Heart left ventricle (tissue), 16 donors: ENCODE measurements around the gene SLC44A1. TPM values are rescaled to one million over a fixed set of nuclear protein-coding genes. Genes with fewer than 3 reads are reported as not detected.
A peak's percentile ranks its signal among the peaks of the same experiment; 100 is the strongest.

Source experiments
- ATAC-seq, 4 donors: fragments of 200-7000 bp; cut with Tn5 transposase; one replicate each; pipeline ENCODE4 v1.9.1; 2020 to 2022; ENCODE audit warnings: moderate library complexity in 4 of 4, mild to moderate bottlenecking in 3 of 4, moderate number of reproducible peaks in 1 of 4
- DNase-seq, 5 donors: peaks; one replicate each; pipeline ENCODE4 v3.0.0-alpha.2; 2020
- H3K27ac ChIP-seq, 12 donors: fragments of 200-600 bp; sonication (generic) in 4 of 12; one replicate each; pipeline versions ENCODE4 v1.5.0 to v1.8.0; 2016 to 2022; ENCODE audit warnings: mild to moderate bottlenecking in 2 of 12
- H3K27me3 ChIP-seq, 9 donors: fragments of 200-600 bp; sonication (generic) in 2 of 9; one replicate each; pipeline versions ENCODE4 v1.5.1 to v1.8.0; 2016 to 2022; ENCODE audit warnings: mild to moderate bottlenecking in 3 of 9
- H3K36me3 ChIP-seq, 9 donors: fragments of 200-600 bp; sonication (generic) in 2 of 9; one replicate each; pipeline versions ENCODE4 v1.5.0 to v1.8.0; 2018 to 2022; ENCODE audit warnings: mild to moderate bottlenecking in 2 of 9
- H3K4me1 ChIP-seq, 12 donors: fragments of 200-600 bp; sonication (generic) in 4 of 12; one replicate each; pipeline versions ENCODE4 v1.5.0 to v1.8.0; 2016 to 2022; ENCODE audit warnings: mild to moderate bottlenecking in 3 of 12
- H3K4me3 ChIP-seq, 12 donors: fragments of 200-600 bp; sonication (generic) in 4 of 12; one replicate each; pipeline versions ENCODE4 v1.5.0 to v1.8.0; 2017 to 2022; ENCODE audit warnings: mild to moderate bottlenecking in 9 of 12, moderate library complexity in 4 of 12
- H3K9me3 ChIP-seq, 12 donors: fragments of 200-600 bp; sonication (generic) in 4 of 12; one replicate each; pipeline versions ENCODE4 v1.5.0 to v1.8.0; 2016 to 2022; ENCODE audit warnings: mild to moderate bottlenecking in 1 of 12
- CTCF ChIP-seq, 12 donors: fragments of 200-600 bp; sonication (generic) in 4 of 12; IDR thresholded peaks; one replicate each; pipeline versions ENCODE4 v1.5.0 to v1.8.0; 2018 to 2022; ENCODE audit warnings: antibody characterized with exemption in 12 of 12, mild to moderate bottlenecking in 5 of 12
- POLR2A ChIP-seq, 2 donors: fragments of 450-650 bp; IDR thresholded peaks; one replicate each; pipeline ENCODE4 v1.6.1; 2017; ENCODE audit warnings: antibody characterized with exemption in 2 of 2, mild to moderate bottlenecking in 2 of 2, moderate library complexity in 2 of 2
- WGBS, 4 donors: extraction: QIAGEN DNeasy Blood & Tissue Kit in 2 of 4; methylation state at CpG; one replicate each; pipeline versions ENCODE4 v1.1.5 to v1.1.7; 2013 to 2018; 5-methylcytosine and 5-hydroxymethylcytosine counted together
- intact Hi-C, 10 donors: fragments of 100-400 bp; cut with DNase I; formaldehyde crosslinking; loops; one replicate each; pipeline versions ENCODE4 v1.11.1 to v1.14.2; 2022
- long read RNA-seq, 3 donors: library from polyadenylated mRNA; unstranded; transcript quantifications; one replicate each; pipeline ENCODE4 v2.0.0, GENCODE V29; 2020 to 2021
- polyA plus RNA-seq, 2 donors: library from polyadenylated mRNA; stranded (reverse); fragments of 200-250 nt; gene quantifications; one replicate each; pipeline ENCODE4 v1.2.3, GENCODE V29; 2013
- total RNA-seq, 9 donors: library from RNA; depleted of rRNA in 2 of 9; stranded (reverse); fragments of >200 nt in 2 of 9; fragmentation: NEBNext Ultra II Directional in 3 of 9; extraction: Animal tissue kit (Norgen Biotek cat#: 25700) in 3 of 9; gene quantifications; one replicate each; pipeline versions ENCODE4 v1.1.0 to v1.2.4, GENCODE V29; 2016 to 2023
- donor health status: ischemic (EF 13 %, LVEDD 7.1; RV severe dilation, severe dysfunction).
- donor health status: healthy with polysubstance abuse.
- donor health status: DM: no; HTN: yes; CAD: no.
- donor health status: DM: no; HTN: no; CAD: no.
- donor health status: ischemic (EF 25% LVEDD 6.9; RV normal size, moderate dysfunction).
- donor health status: ischemic (EF 25% LVEDD 5.7; RV mildly dilated, moderate dysfunction).
- donor health status: healthy.
- donor health status: DM: yes; HTN: yes; CAD: no.
- donor health status: ischemic (EF 35%, LVEDD 5.7; RV mildly dilated, moderate dysfunction).
- donor health status: nonischemic (EF 11% LVEDD 7.7; RV severe dilation, severe dysfunction).
- donor health status: DM: yes; HTN: yes; CAD: no.
- donor health status: PGD.
- donor health status: ischemic (EF 29% LVEDD 5.4; RV normal size, mild dysfunction).
- donor health status: nonischemic (EF 23%, LVEDD 6.1; RV moderate dilation, normal function).

Gene SLC44A1
- total RNA-seq (10 to 100 TPM; 14.6 to 29.4 (median 21.3) TPM), polyA plus RNA-seq (10 to 100 TPM in 1 of 2 donors, 1 to 10 TPM in 1; 5.1 to 21.5 TPM)
- long read RNA-seq, donor 1, full-length matches to known transcripts: 54 of 62 reads
- long read RNA-seq, donor 1, partial matches to known transcripts: 4 of 62 reads
- long read RNA-seq, donor 1, other reads (novel, unspliced or antisense): 4 of 62 reads
- long read RNA-seq, donor 2, partial matches to known transcripts: 6 of 8 reads
- long read RNA-seq, donor 2, other reads (novel, unspliced or antisense): 0 of 8 reads
- long read RNA-seq, donor 3, full-length matches to known transcripts: 85 of 99 reads
- long read RNA-seq, donor 3, partial matches to known transcripts: 0 of 99 reads
- long read RNA-seq, donor 3, other reads (novel, unspliced or antisense): 14 of 99 reads

GRCh38 chr9:105244003-105244733 is at the start of gene SLC44A1:
Gene SLC44A1 (plus strand): TSS chr9:105244651. CDS start chr9:105244869, 218 bp downstream.
- Histone ChIP-seq H3K36me3 (no peaks in the 10 kb centered on the region), H3K27me3 (no peaks in the 10 kb centered on the region), H3K9me3 (no peaks in the 10 kb centered on the region), H3K27ac (peak within 1 kb of the TSS; percentile 73 to 89 (median 82)), H3K4me3 (peak within 1 kb of the TSS; percentile 70 to 90 (median 82)), H3K4me1 (peaks cover 0 to 50% (median 29%) of the 10 kb centered on the region in 12 donors)
- DNase-seq (peak; percentile 97 to 99 (median 99)), ATAC-seq (peak; percentile 96 to 99 (median 98))
- TF ChIP-seq CTCF (IDR thresholded peaks at IDR 0.05): peak in 5 of 12 donors; percentile 10 to 33 (median 16)
- peak in 1 of 2 donors; percentile 90 for TF ChIP-seq POLR2A (IDR thresholded peaks at IDR 0.05)
- whole genome bisulfite sequencing, 4 donors: 1 to 14% (median 2%) methylated on average over 9 to 63 of the region's 63 CpGs
- intact Hi-C loops: loop anchor here in 4 of 10 donors (5.0 to 10.0 kb wide), 8 partner anchors 48 to 379 kb away; no protein-coding TSS in a partner anchor

DNA sequence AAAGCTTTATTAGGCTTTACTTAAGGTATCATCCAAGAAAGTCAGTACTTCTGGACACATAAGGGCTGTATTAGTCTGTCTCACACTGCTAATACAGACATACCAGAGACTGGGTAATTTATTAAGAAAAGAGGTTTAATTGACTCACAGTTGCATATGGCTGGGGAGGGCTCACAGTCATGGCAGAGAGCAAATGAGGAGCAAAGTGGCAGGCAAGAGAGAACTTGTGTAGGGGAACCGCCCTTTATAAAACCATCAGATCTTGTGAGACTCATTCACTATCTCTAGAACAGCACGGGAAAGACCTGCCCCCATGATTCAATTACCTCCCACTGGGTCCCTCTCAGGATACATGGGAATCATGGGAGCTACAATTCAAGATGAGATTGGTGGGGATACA is 49.2 kb upstream of the SLC44A1 start:
- no peak for DNase-seq
- 54 to 74% (median 61%) methylated on average over 2 of the region's 2 CpGs for WGBS, 4 donors
- ATAC-seq: no peak
- Histone ChIP-seq H3K27me3 (no peaks in the 10 kb centered on the region), H3K4me3 (no peak overlapping the region), H3K9me3 (no peaks in the 10 kb centered on the region), H3K27ac (no peak overlapping the region), H3K4me1 (peaks cover 0 to 20% (median 0%) of the 10 kb centered on the region in 12 donors), H3K36me3 (no peaks in the 10 kb centered on the region)
- TF ChIP-seq POLR2A (IDR thresholded peaks at IDR 0.05): no peak
- TF ChIP-seq CTCF (IDR thresholded peaks at IDR 0.05): no peak
- intact Hi-C loops: no loop called here

- H3K9me3 ChIP-seq: no peaks in the 10 kb centered on the region
- intact Hi-C loops: no loop called here
- H3K27me3 ChIP-seq: no peaks in the 10 kb centered on the region
- H3K4me3 ChIP-seq: no peak overlapping the region
- DNase-seq (no peak), ATAC-seq (no peak)
- TF ChIP-seq POLR2A (IDR thresholded peaks at IDR 0.05) (no peak), CTCF (IDR thresholded peaks at IDR 0.05) (no peak)
- H3K4me1 ChIP-seq: no peaks in the 10 kb centered on the region
- H3K27ac ChIP-seq: no peak overlapping the region
- WGBS, 4 donors: 95 to 100% (median 96%) methylated on average over 2 of the region's 2 CpGs
- H3K36me3 ChIP-seq: no peaks in the 10 kb centered on the region
These were observed 46.4 kb upstream of the SLC44A1 start for GRCh38 chr9:105198023-105198422.

DNA sequence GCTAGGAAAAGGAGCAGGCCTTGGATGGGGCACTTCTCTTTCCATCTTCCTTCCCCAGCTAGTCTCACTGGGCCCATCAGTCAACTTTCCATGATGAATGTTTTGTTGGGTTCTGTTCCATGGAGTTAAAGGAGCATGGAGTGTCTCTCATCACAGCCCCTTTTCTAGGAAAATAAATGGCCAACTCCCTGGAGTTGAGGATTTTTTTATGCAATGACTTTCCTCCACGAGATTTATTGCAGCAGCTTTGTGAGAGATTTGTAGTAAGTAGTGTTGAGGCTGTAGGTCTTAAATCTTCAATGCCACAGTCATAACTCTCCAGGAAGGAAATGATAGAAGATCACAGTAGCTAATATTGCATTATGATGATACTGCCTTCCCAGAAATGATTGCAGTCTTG is 45.6 kb upstream of the SLC44A1 start:
- ATAC-seq (no peak), DNase-seq (no peak)
- WGBS, 4 donors: 57 to 72% (median 66%) methylated on average over 1 of the region's 1 CpG
- Histone ChIP-seq H3K27me3 (no peaks in the 10 kb centered on the region), H3K9me3 (no peaks in the 10 kb centered on the region), H3K4me1 (no peaks in the 10 kb centered on the region), H3K4me3 (no peak overlapping the region), H3K36me3 (no peaks in the 10 kb centered on the region), H3K27ac (no peak overlapping the region)
- intact Hi-C loops: no loop called here
- TF ChIP-seq CTCF (IDR thresholded peaks at IDR 0.05): no peak
- TF ChIP-seq POLR2A (IDR thresholded peaks at IDR 0.05): no peak
